GM06990 (cell line): ENCODE results near the gene CCDC85C.
"Not testable (repeated sequence)": the region's sequence is repeated elsewhere in the genome, so short reads cannot be mapped to it uniquely, and the experiment has no call there.

ENCODE experiments used
- DNase-seq: peaks from one replicate; pipeline ENCODE4 v3.0.0-alpha.2; 2011; ENCODE audit not compliant: insufficient read length; ENCODE audit errors: extremely low read depth
- H3K27me3 ChIP-seq: replicated peaks from 2 replicates; pipeline ENCODE4 v1.6.0; 2011; ENCODE audit warnings: low read length; ENCODE audit not compliant: control insufficient read depth, insufficient read depth
- H3K36me3 ChIP-seq: 2 replicates; pipeline ENCODE4 v1.5.1; 2011; ENCODE audit warnings: low read length; ENCODE audit not compliant: control insufficient read depth, insufficient read depth
- H3K4me3 ChIP-seq: replicated peaks from 2 replicates; pipeline ENCODE4 v1.5.1; 2011; ENCODE audit warnings: low read depth, mild to moderate bottlenecking, control low read depth, low read length
- TF ChIP-seq, protein P1 (sequence below): IDR thresholded peaks from 2 replicates; pipeline ENCODE4 v1.5.1; 2011; ENCODE audit warnings: low read length, control low read depth, mild to moderate bottlenecking, inconsistent platforms; ENCODE audit not compliant: insufficient read depth, poor library complexity, severe bottlenecking

CCDC85C gene

DNA sequence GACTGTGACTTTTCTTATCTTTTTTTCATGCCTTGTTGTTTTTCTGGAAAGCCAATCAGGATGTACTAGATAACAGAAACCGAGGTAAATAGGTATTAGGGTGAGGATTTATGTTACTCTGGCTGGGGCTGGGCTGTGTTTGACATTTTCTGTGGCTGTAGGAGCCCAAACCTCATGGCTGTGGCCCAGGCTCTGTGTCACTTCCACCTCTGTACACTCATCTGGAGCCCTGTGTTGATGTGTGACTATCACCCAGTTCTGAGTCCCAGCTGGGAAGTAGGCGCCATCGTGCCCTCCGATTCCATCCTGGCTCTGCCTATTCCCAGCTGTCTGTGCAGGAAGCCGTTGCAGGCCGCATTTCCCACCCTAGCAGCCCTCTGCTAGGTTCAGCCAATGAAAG, 39.3 kb upstream of the CCDC85C start:
- H3K4me3 ChIP-seq, result no peak overlapping the region
- H3K36me3 ChIP-seq, result no peaks in the 10 kb centered on the region
- TF ChIP-seq, protein P1, sequence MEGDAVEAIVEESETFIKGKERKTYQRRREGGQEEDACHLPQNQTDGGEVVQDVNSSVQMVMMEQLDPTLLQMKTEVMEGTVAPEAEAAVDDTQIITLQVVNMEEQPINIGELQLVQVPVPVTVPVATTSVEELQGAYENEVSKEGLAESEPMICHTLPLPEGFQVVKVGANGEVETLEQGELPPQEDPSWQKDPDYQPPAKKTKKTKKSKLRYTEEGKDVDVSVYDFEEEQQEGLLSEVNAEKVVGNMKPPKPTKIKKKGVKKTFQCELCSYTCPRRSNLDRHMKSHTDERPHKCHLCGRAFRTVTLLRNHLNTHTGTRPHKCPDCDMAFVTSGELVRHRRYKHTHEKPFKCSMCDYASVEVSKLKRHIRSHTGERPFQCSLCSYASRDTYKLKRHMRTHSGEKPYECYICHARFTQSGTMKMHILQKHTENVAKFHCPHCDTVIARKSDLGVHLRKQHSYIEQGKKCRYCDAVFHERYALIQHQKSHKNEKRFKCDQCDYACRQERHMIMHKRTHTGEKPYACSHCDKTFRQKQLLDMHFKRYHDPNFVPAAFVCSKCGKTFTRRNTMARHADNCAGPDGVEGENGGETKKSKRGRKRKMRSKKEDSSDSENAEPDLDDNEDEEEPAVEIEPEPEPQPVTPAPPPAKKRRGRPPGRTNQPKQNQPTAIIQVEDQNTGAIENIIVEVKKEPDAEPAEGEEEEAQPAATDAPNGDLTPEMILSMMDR, result no peak
- no peak for DNase-seq
- H3K27me3 ChIP-seq, result no peaks in the 10 kb centered on the region; the same call in 1 of the 2 replicates

DNA sequence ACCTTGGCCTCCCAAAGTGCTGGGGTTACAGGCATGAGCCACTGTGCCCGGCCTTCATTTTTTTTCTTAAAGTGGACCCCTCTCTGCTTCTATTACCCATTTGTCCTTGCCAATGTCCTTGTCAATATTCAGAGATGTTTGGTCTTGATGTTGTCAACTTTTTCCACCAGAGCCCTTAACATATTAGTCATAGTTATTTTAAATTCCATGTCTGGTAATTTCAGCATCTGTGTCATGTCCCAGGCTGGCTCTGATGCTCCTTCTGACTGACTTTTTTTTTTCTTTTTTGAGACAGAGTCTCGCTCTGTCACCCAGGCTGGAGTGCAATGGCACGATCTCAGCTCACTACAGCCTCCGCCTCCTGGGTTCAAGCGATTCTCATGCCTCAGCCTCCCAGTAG, 38.8 kb upstream of the CCDC85C start:
- H3K36me3 ChIP-seq, H3K4me3 ChIP-seq, H3K27me3 ChIP-seq, DNase-seq: not testable (repeated sequence)

DNA sequence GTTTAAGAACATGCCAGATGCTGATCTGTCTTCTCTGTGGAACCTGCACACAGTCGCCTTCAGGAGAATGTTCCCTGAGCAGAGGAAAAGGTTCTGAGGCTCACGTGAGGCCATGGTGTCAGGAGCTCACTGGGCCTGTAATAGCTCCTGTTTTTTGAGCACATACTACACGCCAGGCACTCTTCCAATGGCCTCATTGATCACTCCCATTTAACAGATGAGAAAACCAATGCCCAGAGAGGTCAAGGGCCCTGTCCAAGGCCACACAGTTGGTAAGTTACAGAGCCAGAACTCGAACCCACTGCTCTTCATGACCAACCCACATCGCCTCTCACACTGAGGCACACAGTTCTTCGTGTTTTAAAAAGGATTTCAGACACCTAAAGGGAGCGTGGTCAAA, 33.6 kb upstream of the CCDC85C start:
- no peaks in the 10 kb centered on the region; the same call in 1 of the 2 replicates for H3K27me3 ChIP-seq
- TF ChIP-seq, protein P1, result no peak
- no peak for DNase-seq
- H3K4me3 ChIP-seq, result no peak overlapping the region
- H3K36me3 ChIP-seq, result no peaks in the 10 kb centered on the region

DNA sequence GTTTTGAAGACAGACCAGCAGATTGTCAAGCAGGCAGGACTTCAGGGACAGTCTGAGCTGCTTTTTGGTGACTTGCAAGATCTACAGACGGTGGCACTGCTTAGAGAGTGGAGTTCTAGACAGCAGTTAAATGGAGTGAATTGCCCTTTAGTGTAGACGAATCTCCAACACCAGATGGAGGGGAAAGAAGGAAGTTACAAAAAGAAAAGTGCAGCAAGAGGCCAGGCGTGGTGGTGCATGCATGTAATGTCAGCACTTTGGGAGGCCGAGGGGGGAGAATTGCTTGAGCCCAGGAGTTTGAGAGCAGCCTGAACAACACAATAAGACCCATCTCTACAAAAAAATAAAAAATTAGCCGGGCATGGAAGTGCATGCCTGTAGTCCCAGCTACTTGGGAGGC, 32.5 kb upstream of the CCDC85C start:
- DNase-seq, result no peak
- TF ChIP-seq, protein P1, result no peak
- H3K4me3 ChIP-seq, result no peak overlapping the region
- no peaks in the 10 kb centered on the region for H3K36me3 ChIP-seq
- H3K27me3 ChIP-seq, result no peaks in the 10 kb centered on the region; the same call in 1 of the 2 replicates

DNA sequence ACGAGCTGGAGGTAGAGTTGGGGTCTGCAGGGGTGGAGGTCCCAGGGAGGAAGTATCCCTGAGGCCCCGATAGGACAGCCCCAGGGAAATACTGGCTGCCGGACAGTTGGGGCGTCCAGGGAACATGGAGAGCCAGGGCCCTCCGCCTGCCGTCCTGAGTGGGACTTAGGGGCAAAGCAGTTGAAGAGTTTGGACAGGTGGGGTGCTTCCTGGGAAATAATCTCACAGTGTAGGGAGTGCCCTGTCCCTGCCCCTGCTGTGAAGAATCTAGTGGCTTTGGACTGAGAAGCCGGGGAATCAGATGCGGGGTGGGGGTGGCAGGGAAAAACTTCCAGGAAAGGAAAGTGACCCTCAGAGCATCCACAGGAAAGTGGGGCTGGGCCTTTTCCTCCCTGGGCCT, 31.1 kb upstream of the CCDC85C start:
- DNase-seq, result no peak
- Histone ChIP-seq H3K36me3 (no peaks in the 10 kb centered on the region), H3K4me3 (no peak overlapping the region), H3K27me3 (no peaks in the 10 kb centered on the region; the same call in 1 of the 2 replicates)
- TF ChIP-seq, protein P1, result no peak

DNA sequence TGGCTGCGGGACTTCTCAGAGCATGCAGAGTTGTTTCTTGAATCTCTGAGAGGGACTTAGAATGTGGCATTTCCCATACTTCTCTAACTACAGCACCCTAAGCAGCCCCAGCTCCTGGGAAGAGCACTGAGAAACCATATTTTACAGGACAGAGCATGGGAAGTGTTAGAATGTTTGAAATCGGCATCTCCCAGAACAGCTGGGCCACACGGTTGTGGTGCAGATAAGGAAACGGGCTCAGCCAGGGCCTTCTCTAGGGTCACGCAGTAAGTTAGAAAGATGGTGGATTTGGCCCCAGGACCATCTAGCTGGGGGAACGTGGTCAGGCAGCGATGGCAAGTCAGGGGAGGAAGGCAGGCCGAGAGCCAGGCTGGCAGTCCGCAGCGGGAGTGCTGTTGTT, 30.4 kb upstream of the CCDC85C start:
- no peak for DNase-seq
- H3K27me3 ChIP-seq, result no peaks in the 10 kb centered on the region; the same call in 1 of the 2 replicates
- no peaks in the 10 kb centered on the region for H3K36me3 ChIP-seq
- H3K4me3 ChIP-seq, result no peak overlapping the region
- TF ChIP-seq, protein P1, result no peak
